ENCODE results near the gene TP53TG5.

Gene TP53TG5

GRCh38 chr20:45378191-45378590, at the start of gene TP53TG5:
TSS of gene TP53TG5 (minus strand) at chr20:45378325. CDS start at chr20:45378236, 89 bp downstream.
- DNase-seq = no peak

DNA sequence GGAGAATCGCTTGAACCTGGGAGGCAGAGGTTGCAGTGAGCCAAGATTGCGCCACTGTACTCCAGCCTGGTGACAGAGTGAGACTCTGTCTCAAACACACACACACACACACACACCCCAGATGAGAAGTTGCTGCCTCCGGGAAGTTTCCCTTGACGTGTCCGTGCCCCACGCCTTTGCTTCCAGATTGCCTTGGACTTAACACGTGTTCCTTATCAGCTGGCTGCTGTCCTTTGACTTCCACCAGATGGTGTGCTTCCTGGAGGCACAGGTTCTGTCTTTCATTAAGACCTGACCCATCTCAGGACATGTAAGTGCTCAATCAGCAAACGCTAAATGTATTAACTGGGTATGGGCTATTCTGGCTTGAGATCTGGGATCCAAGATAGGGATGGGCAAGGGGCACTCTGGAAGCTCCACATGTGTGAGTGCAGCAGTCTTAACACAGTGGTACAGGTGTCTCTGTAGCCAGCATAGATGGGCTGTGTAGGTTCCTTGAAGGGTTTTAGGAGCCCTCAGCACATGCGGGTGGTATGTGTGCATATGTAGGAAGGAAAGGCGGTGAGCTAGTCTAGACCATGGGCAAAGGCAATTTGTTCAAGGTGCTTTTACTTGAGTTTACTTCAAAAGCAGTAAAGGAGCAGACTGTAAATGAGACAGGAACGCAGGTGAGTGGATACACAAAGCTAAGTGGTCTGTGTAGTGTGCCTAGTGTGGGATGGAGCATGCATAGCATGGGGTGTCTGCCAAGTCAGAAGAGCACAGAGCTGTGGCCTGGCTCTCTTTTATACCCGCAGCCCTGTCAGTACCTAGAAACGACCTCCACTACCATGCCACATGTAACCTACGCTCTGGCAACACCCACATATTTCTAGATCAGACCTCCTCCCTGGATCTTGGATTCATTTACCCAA, 49.4 kb upstream of the TP53TG5 start:
- no peak for DNase-seq

DNA sequence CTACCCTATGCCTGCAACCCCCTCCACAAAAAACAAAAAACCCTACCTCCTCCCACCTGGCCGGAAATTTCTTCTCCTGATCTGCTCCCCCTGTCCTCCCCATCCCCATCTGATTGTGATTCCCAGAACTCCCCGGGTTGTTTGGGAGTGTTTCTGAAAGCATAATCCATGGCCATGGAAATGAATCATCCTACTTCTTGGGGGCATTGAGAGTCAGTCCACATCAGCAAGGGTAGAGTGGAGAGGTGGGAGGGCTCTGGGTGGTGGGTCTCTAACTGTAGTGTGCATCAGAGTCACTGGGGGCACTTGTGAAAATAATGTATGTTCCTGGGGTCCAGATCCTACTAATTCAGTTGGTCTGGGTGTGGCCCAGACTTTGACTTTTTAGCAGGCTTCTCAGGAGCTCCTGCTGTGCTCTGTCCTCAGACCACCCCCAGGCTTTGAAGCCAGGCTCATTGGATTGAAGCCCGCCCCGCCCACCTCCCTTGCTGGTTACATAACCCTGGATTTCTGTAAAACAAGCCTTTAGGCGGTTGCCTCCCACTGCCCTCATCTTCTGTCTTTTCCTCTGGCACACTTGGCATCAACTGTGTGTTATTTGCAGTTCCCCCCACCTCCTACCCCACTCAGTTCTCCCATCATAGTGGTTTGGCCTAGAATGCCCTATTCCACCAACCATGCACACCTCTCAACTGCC, 48.3 kb upstream of the TP53TG5 start:
- no peak for DNase-seq

DNA sequence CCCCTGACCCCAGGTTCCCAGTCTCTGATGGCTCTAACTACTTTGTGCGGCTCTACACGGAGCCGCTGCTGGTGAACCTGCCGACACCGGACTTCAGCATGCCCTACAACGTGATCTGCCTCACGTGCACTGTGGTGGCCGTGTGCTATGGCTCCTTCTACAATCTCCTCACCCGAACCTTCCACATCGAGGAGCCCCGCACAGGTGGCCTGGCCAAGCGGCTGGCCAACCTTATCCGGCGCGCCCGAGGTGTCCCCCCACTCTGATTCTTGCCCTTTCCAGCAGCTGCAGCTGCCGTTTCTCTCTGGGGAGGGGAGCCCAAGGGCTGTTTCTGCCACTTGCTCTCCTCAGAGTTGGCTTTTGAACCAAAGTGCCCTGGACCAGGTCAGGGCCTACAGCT, 47.4 kb upstream of the TP53TG5 start:
- no peak for DNase-seq

- DNase-seq = no peak
These were observed 45.6 kb upstream of the TP53TG5 start for GRCh38 chr20:45423700-45424099.

DNA sequence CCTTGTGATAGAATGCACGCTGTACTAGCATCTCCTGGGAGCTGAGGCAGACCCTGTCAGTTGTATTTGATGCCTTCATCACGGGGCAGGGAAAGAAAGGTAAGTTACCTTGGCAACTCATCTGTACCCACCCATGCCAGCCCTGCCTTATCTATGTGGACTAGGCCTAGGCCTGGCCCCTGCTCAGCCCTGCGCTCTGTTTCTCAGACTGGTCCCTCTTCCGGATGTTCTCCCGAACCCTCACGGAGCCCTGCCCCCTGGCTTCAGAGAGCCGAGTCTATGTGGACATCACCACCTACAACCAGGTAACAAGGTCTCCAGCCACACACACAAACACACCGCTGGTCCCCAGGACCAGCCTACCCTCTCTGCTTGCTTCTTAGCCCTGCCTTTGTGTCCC, 42.0 kb upstream of the TP53TG5 start:
- no peak for DNase-seq

GRCh38 chr20:45419188-45420091, 41.3 kb upstream of the TP53TG5 start:
- peak; percentile 34 to 37 for DNase-seq

- DNase-seq = no peak
These were observed 38.8 kb upstream of the TP53TG5 start for GRCh38 chr20:45416917-45417316.

- peak; percentile 89 to 90 for DNase-seq
These were observed 37.9 kb upstream of the TP53TG5 start, which contains the start of gene PIGT for GRCh38 chr20:45415822-45416637. TSS of gene PIGT (plus strand) at chr20:45416141. CDS start at chr20:45416157, 16 bp downstream.

- DNase-seq = no peak
These were observed 35.4 kb upstream of the TP53TG5 start for GRCh38 chr20:45413479-45413878.

DNA sequence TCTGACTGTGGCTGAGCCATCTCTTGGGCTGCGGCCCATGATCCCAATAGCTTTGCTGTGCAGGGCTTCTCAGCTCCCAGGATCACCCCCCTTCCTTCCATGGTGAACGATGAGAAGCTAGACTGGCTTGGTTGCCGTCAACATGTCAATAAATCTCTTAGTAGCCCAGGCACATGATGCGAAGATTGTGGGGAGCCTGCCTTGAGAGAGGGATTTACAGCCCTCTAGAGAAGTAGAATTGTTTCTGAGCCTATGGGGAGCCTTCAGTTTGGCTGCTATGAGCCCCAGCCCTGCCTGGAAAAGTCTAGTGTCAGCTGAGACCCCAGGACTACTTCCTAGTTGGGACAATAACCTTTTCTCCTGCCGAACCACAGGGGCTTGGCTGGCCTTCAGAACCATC, 34.5 kb upstream of the TP53TG5 start:
- DNase-seq = no peak

DNA sequence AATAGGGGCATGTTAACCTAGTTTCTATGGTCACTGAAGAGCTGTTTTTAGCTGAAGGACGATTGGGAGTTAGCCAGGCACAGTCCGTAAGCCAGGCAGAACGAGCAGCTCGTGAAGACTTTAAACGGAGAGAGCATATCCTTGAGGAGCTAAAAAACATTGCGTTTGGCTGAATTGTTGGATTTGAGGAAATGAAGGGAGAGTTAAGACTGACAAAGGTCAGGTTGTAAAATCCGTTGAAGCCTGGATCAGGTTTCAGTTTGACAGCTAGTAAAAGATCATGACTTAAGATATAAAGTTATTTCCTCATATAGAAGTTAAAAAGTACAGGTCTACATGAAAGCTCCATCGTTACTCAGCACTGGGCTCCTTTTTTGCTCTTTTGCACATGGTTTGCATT, 32.8 kb upstream of the TP53TG5 start:
- DNase-seq = no peak

DNA sequence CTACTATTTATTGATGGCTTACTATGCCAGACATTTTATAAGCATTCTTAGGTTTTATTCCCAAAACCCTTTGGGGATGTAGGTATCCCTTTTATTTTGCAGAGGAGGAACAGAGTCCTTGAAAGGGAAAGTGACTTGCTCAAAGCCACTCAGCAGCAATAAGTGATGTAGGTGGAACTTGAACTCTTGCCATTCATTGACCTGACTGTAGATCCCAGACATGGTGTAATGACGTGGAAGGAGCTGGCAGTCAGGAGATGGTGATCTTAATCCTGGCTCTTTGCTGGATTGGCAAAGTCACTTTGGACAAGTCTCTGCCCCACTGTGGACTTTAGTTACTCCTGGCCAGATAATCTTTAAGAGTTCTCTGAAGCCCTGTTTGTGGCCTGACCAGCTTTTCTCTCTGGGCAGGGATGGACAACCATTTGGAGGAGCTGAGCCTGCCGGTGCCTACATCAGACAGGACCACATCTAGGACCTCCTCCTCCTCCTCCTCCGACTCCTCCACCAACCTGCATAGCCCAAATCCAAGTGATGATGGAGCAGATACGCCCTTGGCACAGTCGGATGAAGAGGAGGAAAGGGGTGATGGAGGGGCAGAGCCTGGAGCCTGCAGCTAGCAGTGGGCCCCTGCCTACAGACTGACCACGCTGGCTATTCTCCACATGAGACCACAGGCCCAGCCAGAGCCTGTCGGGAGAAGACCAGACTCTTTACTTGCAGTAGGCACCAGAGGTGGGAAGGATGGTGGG, 31.6 kb upstream of the TP53TG5 start:
- no peak for DNase-seq

GRCh38 chr20:45408646-45409213, 30.6 kb upstream of the TP53TG5 start:
- no peak for DNase-seq

GRCh38 chr20:45407783-45408645, 29.9 kb upstream of the TP53TG5 start, which contains the start of gene DBNDD2:
TSS of gene DBNDD2 (plus strand) at chr20:45408289. CDS start at chr20:45408468, 179 bp downstream.
- no peak for DNase-seq

GRCh38 chr20:45407067-45407745, 29.1 kb upstream of the TP53TG5 start:
- DNase-seq = peak; percentile 37 to 47

- DNase-seq = peak; percentile 55 to 67
These were observed 28.3 kb upstream of the TP53TG5 start for GRCh38 chr20:45406260-45407066.
